RPMI7951 (cell line): Measurements from ENCODE around the gene NKAIN1. TPM values are rescaled to one million over a fixed set of nuclear protein-coding genes. Genes with fewer than 3 reads are reported as not detected.
"Not testable (repeated sequence)": the region's sequence is repeated elsewhere in the genome, so short reads cannot be mapped to it uniquely, and the experiment has no call there.

Source experiments
- DNase-seq: peaks from one replicate; pipeline ENCODE4 v3.0.0-alpha.2; 2012; ENCODE audit warnings: low read depth
- total RNA-seq: library from RNA; depleted of rRNA; stranded (reverse); fragments of >200 nt; shearing (Covaris generic); gene quantifications from 2 replicates; pipeline ENCODE4 v1.2.3, GENCODE V29; 2014; rRNA removed

The NKAIN1 gene
- 0.20 and 2.2 TPM in 2 replicates for total RNA-seq

GRCh38 chr1:31239653-31240241, at the start of gene NKAIN1:
Gene NKAIN1 (minus strand): TSS chr1:31239887. CDS start chr1:31239547, 340 bp downstream.
- peak; percentile 47 for DNase-seq

GRCh38 chr1:31289021-31289420, 49.3 kb upstream of the NKAIN1 start:
- no peak for DNase-seq

DNA sequence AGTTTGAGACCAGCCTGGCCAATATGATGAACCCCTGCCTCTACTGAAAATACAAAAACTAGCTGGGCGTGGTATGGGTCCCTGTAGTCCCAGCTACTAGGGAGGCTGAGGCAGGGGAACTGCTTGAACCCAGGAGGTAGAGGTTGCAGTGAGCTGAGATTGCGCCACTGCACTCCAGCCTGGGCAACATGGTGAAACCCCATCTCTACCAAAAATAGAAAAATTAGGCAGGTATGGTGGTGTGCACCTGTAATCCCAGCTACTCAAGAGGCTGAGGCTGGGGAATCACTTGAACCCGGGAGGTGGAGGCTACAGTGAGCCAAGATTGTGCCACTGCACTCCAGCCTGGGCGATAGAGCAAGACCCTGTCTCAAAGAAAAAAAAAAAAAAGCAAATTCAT, 48.1 kb upstream of the NKAIN1 start:
- not testable (repeated sequence) for DNase-seq

GRCh38 chr1:31282426-31282825, 42.7 kb upstream of the NKAIN1 start:
- not testable (repeated sequence) for DNase-seq

- no peak for DNase-seq
These were observed 33.9 kb upstream of the NKAIN1 start for GRCh38 chr1:31273619-31274018.

- no peak for DNase-seq
These were observed 32.7 kb upstream of the NKAIN1 start for GRCh38 chr1:31272369-31272768.

GRCh38 chr1:31266547-31266946, 26.9 kb upstream of the NKAIN1 start:
- DNase-seq: no peak

DNA sequence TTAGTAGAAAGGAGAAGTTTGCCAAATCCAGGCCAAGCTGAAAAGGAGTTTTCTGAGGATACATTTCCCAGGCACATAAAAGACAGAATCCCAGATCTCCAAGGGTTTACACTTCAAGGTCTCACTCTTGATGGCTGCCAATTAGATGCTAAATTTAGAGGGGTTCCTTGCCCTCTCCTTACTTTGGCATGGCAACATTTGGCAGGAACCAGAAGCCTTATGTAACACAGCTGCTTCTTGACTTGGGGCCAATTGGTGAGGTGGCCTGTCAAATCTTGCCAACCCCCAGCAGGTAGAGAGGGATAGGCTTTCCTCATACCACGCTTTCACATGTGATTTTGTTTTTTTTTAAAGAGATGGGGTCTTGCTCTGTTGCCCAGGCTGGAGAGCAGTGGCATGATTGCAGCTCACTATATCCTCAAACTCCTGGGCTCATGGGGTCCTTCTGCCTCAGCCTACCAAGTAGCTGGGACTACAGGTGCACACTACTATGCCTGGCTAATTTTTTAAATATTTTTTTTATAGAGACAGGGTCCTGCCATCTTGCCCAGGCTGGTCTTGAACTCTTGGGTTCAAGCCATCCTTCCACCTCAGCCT, 25.2 kb upstream of the NKAIN1 start:
- DNase-seq: no peak

- no peak for DNase-seq
These were observed 23.7 kb upstream of the NKAIN1 start for GRCh38 chr1:31263408-31263807.

- not testable (repeated sequence) for DNase-seq
These were observed 22.7 kb upstream of the NKAIN1 start for GRCh38 chr1:31262393-31262792.

GRCh38 chr1:31261916-31262315, 22.2 kb upstream of the NKAIN1 start:
- DNase-seq: no peak

- DNase-seq: peak; percentile 57
These were observed 20.1 kb upstream of the NKAIN1 start for GRCh38 chr1:31259746-31260145.

- no peak for DNase-seq
These were observed 18.9 kb upstream of the NKAIN1 start for GRCh38 chr1:31258581-31258980.

GRCh38 chr1:31257213-31257612, 17.5 kb upstream of the NKAIN1 start:
- DNase-seq: no peak

DNA sequence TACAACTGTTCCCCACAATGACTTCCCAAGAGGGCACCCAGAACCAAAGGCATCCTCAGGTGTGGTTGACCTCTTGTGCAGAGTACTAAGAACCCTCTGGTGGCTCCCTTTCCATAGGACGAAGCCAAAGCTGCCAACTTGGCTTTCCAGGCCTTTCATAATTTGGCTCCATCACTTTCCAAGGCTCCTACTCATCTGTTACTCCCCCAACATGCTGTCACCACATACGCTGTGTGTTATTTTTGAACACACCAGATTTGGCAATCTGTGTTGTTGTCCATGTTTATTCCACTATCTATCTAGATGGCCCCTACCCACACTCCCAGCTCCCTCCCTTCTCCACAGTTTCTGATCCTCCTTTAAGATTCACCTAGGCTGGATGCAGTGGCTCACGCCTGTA, 10.2 kb upstream of the NKAIN1 start:
- DNase-seq: no peak

DNA sequence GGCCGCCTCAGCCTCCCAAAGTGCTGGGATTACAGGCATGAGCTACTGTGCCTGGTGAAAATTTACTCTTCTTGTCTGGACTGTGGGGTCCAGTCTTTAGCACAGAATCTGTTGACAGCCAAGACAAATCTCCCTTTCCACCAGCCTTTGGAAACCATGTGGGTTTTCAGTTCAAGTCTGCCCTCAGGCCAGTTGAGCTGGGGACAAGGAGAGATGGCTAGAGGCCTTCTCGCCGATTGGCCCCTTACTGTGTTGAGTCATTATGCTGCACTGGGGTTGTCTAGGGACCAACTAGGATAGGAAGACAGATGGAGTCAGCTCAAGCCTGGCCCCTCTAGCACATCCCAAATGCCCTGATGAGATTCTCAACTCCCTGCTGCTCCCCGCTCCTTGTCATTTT, 8.6 kb upstream of the NKAIN1 start:
- DNase-seq: peak; percentile 67

- peak; percentile 44 for DNase-seq
These were observed 4.6 kb upstream of the NKAIN1 start for GRCh38 chr1:31244326-31244725.

DNA sequence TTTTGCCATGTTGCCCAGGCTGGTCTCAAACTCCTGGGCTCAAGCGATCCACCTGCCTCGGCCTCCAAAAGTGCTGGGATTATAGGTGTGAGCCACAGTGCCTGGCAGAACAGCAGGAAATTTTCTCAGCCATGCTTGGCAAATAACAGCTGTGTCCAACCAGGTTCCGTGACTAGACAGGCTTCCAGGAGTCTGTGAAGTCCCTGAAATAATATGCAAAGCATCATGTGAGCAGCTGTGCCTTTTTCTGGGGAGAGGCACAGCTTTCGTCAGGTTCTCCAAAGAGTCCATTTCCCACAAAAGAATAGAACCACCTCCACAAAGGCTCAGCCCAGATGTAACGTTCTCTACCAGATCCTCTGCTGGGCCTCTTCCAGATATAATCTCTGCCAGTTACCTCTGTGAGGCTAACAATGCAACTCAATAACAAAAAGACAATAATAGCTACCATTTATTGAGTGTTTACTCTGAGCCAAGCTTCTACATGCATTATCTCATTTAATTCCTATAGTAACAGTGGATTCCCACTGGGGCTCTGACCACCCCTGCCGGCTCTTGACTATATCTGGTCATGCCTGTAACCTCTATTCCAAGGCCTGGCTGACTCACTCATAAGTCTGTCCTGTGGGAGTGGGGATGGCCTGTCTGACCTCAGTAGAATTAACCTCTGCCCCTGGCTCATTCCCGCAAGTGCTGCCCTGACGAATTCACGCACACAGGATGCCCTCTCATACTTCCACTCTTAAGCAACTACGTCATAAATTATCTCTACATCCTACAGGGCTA, 4.0 kb upstream of the NKAIN1 start:
- DNase-seq: peak; percentile 57

GRCh38 chr1:31241321-31241720, 1.6 kb upstream of the NKAIN1 start:
- no peak for DNase-seq

DNA sequence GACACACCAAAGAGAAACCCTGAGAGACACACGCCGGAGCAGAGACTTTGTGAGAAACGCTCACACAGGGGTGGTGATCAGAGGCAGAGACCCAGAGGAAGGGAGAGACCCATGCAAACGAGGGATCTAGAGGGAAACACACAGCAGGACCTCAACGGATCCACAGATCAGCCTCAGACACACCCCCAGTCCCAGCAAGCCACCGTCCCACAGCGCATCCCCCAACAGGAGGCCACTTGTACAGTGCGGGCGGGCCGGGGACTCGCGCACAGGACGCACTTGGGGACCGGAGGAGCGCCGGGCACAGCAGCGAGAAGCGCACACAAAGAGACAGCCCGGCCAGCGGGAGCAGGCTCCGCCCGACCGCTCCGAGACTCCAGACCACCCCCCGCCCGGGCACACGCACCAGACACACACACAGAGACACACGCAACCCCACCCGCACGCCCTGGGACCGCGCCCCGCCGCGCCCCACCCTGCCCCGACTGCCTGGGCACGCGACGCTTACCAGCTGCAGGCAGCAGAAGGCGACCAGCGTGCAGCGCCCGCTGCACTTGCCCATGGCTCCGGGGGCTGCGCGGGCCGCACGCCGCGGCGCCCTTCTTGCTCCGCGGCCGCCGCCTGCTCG, 587 bp downstream of the NKAIN1 start:
- no peak for DNase-seq

- DNase-seq: no peak
These were observed 1.1 kb downstream of the NKAIN1 start for GRCh38 chr1:31238612-31238985.

DNA sequence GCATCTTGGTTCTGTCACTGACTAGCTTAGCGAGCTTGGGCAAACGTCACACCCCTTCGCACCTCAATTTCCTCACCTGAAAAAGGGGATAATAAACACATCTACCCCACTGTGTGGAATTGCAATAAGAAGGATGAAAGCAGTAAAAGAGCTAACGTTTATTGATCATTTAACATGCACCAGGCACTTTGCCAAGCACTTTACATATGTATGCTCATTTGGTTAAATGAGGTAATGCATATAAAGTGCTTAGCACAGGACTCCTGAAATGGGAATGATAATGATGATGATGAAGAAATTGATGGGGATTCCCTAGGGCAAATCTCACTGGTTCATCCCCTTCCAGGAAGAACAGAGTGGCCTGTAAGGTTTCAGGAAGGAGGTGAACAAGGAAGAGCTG, 4.8 kb downstream of the NKAIN1 start:
- no peak for DNase-seq
